SU-DHL-6 (cell line): Measurements from ENCODE around the gene FOXRED1.

Experiments
- EZH2phosphoT487 ChIP-seq: fragments of 200-600 bp; sonication (generic), shearing (Covaris generic); conservative IDR thresholded peaks from 2 replicates; pipeline ENCODE4 v1.6.1; 2018; ENCODE audit warnings: mild to moderate bottlenecking, antibody characterized with exemption, low read length, moderate library complexity, mixed read lengths
- TF ChIP-seq, protein P1 (sequence below): fragments of 200-600 bp; sonication (generic); IDR thresholded peaks from one replicate; pipeline ENCODE4 v1.5.1; 2017; ENCODE audit warnings: antibody characterized with exemption, mild to moderate bottlenecking, low read length, moderate library complexity; ENCODE audit not compliant: insufficient read depth, poor library complexity, severe bottlenecking

DNA sequence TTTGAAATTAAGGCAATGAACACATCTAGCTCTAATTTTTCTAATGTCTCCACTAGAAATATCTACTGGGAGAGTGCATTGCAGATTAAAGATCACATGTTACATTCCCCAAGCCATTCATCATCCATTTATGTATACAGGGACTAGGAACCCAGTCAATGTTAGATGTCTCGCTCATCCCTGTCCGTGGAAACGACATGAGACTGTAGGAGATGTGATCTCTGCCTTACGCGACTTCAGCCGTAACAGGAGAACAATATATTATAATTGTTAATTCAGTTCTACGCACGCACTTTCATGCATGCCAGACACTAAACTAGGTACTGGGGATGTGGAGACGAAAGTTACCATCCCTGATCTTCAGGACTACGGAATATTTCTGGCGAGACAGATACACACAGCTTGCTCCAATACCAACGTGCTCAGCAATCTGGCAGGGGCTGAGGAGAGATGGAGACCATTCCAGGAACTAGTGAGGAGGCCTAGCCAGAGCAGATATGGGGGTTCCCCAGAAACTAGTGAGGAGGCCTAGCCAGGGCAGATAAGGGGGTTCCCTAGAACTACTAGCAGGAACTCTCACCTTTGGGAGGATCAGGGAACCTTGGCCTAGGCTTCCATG lies 35.6 kb downstream of the FOXRED1 start:
- TF ChIP-seq, protein P1, sequence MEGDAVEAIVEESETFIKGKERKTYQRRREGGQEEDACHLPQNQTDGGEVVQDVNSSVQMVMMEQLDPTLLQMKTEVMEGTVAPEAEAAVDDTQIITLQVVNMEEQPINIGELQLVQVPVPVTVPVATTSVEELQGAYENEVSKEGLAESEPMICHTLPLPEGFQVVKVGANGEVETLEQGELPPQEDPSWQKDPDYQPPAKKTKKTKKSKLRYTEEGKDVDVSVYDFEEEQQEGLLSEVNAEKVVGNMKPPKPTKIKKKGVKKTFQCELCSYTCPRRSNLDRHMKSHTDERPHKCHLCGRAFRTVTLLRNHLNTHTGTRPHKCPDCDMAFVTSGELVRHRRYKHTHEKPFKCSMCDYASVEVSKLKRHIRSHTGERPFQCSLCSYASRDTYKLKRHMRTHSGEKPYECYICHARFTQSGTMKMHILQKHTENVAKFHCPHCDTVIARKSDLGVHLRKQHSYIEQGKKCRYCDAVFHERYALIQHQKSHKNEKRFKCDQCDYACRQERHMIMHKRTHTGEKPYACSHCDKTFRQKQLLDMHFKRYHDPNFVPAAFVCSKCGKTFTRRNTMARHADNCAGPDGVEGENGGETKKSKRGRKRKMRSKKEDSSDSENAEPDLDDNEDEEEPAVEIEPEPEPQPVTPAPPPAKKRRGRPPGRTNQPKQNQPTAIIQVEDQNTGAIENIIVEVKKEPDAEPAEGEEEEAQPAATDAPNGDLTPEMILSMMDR: no peak
- no peak for TF ChIP-seq EZH2phosphoT487
